Occipital lobe (tissue), 2 donors: ENCODE results near the gene RILPL2. TPM values are rescaled to one million over a fixed set of nuclear protein-coding genes. Genes with fewer than 3 reads are reported as not detected.
A peak's percentile ranks its signal among the peaks of the same experiment; 100 is the strongest.
"Not testable (repeated sequence)": the region's sequence is repeated elsewhere in the genome, so short reads cannot be mapped to it uniquely, and the experiment has no call there.

Experiments used
- DNase-seq: peaks from one replicate; lab custom pipeline; 2025; lab: John Stamatoyannopoulos, UW
- total RNA-seq: library from RNA; depleted of rRNA; stranded (reverse); fragments of >200 nt; gene quantifications from one replicate; pipeline ENCODE4 v1.2.3, GENCODE V29; 2014

RILPL2 gene
- total RNA-seq, 1 donor from 2014 or later = 0.78 TPM

- no peak for DNase-seq
These were observed 31.9 kb downstream of the RILPL2 start for GRCh38 chr12:123404581-123404980.

- no peak for DNase-seq
These were observed 34.5 kb downstream of the RILPL2 start for GRCh38 chr12:123401753-123402683.

- peak; percentile 40 for DNase-seq
These were observed 37.2 kb downstream of the RILPL2 start for GRCh38 chr12:123399255-123399617.

- DNase-seq = peak; percentile 19
These were observed 37.8 kb downstream of the RILPL2 start for GRCh38 chr12:123398550-123399254.

GRCh38 chr12:123398177-123398549, 38.3 kb downstream of the RILPL2 start:
- DNase-seq = no peak

- DNase-seq = no peak
These were observed 39.1 kb downstream of the RILPL2 start for GRCh38 chr12:123397400-123397799.

- no peak for DNase-seq
These were observed 39.5 kb downstream of the RILPL2 start for GRCh38 chr12:123396954-123397353.

- no peak for DNase-seq
These were observed 39.9 kb downstream of the RILPL2 start for GRCh38 chr12:123396543-123396942.

GRCh38 chr12:123395236-123395635, 41.2 kb downstream of the RILPL2 start:
- no peak for DNase-seq

GRCh38 chr12:123393747-123394146, 42.7 kb downstream of the RILPL2 start:
- DNase-seq = no peak

- no peak for DNase-seq
These were observed 44.7 kb downstream of the RILPL2 start for GRCh38 chr12:123391546-123392343.

- no peak for DNase-seq
These were observed 45.7 kb downstream of the RILPL2 start for GRCh38 chr12:123390498-123391426.

- no peak for DNase-seq
These were observed 46.7 kb downstream of the RILPL2 start for GRCh38 chr12:123389560-123390351.

GRCh38 chr12:123388951-123389559, 47.4 kb downstream of the RILPL2 start:
- no peak for DNase-seq

GRCh38 chr12:123388177-123388950, 48.1 kb downstream of the RILPL2 start:
- peak; percentile 76 for DNase-seq

GRCh38 chr12:123387508-123388176, 48.8 kb downstream of the RILPL2 start:
- no peak for DNase-seq

GRCh38 chr12:123385536-123385935, 50.9 kb downstream of the RILPL2 start:
- DNase-seq = not testable (repeated sequence)

GRCh38 chr12:123384994-123385376, 51.5 kb downstream of the RILPL2 start:
- DNase-seq = no peak
